ENCODE results near the gene SHROOM4. TPM values are rescaled to one million over a fixed set of nuclear protein-coding genes. Genes with fewer than 3 reads are reported as not detected.

SHROOM4 gene
- total and polyA plus RNA-seq, 7 donors: 1.8 to 11.2 (median 5.1) TPM

DNA sequence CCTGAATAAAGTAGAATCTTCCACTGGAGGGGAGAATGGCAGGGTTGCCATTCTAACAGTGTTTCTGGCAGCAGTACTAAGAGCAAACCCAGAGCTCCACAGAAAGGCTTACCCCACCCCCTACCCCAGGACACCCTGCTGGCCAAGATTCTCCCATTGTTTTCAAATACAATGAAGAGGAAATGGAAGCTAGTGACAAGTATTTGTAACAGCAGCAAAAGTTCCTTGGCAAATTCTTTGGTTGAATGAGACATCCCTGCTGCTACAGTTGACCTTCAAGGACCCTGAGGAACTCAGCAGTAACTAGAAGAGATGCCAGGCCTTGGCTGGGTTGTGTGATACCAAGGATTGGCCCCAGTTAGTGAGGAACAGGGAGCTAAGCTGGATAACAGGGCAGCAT is 219.2 kb downstream of the SHROOM4 start:
- TF ChIP-seq, protein P1, sequence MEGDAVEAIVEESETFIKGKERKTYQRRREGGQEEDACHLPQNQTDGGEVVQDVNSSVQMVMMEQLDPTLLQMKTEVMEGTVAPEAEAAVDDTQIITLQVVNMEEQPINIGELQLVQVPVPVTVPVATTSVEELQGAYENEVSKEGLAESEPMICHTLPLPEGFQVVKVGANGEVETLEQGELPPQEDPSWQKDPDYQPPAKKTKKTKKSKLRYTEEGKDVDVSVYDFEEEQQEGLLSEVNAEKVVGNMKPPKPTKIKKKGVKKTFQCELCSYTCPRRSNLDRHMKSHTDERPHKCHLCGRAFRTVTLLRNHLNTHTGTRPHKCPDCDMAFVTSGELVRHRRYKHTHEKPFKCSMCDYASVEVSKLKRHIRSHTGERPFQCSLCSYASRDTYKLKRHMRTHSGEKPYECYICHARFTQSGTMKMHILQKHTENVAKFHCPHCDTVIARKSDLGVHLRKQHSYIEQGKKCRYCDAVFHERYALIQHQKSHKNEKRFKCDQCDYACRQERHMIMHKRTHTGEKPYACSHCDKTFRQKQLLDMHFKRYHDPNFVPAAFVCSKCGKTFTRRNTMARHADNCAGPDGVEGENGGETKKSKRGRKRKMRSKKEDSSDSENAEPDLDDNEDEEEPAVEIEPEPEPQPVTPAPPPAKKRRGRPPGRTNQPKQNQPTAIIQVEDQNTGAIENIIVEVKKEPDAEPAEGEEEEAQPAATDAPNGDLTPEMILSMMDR (IDR thresholded peaks at IDR 0.05): no peak
- H3K4me3 ChIP-seq: no peak overlapping the region
- intact Hi-C loops (cut with DNase I): no loop called here
- DNase-seq (no peak), ATAC-seq (no peak)
- no peaks in the 10 kb centered on the region for H3K36me3 ChIP-seq (ENCODE audit: insufficient read depth in 1 of 2, low read depth in 1 of 2)
- peaks cover 0 to 4% (median 0%) of the 10 kb centered on the region in 3 donors for H3K27me3 ChIP-seq (ENCODE audit: insufficient read depth in 3 of 3, low read length in 2 of 3)
- no peaks in the 10 kb centered on the region for H3K9me3 ChIP-seq
- H3K27ac ChIP-seq: peak overlapping the region; percentile 23
- no peaks in the 10 kb centered on the region for H3K4me1 ChIP-seq

DNA sequence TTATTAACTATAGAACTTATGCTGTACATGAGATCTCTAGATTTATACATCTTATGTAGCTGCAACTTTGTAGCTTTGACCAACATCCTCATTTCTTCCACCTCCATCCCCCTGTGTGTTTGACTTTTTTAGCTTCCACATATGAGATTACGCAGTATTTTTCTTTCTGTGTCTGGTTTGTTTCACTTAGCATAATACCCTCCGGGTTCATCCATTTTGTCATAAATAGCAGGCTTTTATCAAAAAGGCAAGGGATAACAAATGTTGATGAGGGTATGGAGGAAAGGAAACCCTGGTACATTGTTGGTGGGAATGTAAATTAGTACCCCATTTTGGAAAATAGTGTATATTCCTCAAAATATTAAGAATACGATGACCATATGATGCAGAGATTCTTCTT is 227.0 kb downstream of the SHROOM4 start:
- H3K4me1 ChIP-seq: no peaks in the 10 kb centered on the region
- no peak for DNase-seq
- no peak for ATAC-seq

GRCh38 chrX:50586407-50586806 is 227.6 kb downstream of the SHROOM4 start:
- intact Hi-C loops (cut with DNase I): loop anchor here (10.0 kb wide), 2 partner anchors 482 to 672 kb away; no protein-coding TSS in a partner anchor
- no peak overlapping the region for H3K4me3 ChIP-seq
- H3K27ac ChIP-seq: no peak overlapping the region
- no peak for DNase-seq
- no peaks in the 10 kb centered on the region for H3K4me1 ChIP-seq
- TF ChIP-seq, protein P1 (IDR thresholded peaks at IDR 0.05): no peak
- H3K27me3 ChIP-seq (ENCODE audit: insufficient read depth in 3 of 3, low read length in 2 of 3): peaks cover 0 to 18% (median 0%) of the 10 kb centered on the region in 3 donors
- H3K36me3 ChIP-seq (ENCODE audit: insufficient read depth in 1 of 2, low read depth in 1 of 2): no peaks in the 10 kb centered on the region
- no peak for ATAC-seq
- H3K9me3 ChIP-seq: peaks cover 6% of the 10 kb centered on the region

More for the DNA sequence above, 227.0 kb downstream of the SHROOM4 start:
- H3K9me3 ChIP-seq: peaks cover 6% of the 10 kb centered on the region
- H3K27ac ChIP-seq: no peak overlapping the region
- H3K4me3 ChIP-seq: no peak overlapping the region
- peaks cover 0 to 18% (median 0%) of the 10 kb centered on the region in 3 donors for H3K27me3 ChIP-seq (ENCODE audit: insufficient read depth in 3 of 3, low read length in 2 of 3)
- intact Hi-C loops (cut with DNase I): loop anchor here (10.0 kb wide), 2 partner anchors 482 to 672 kb away; no protein-coding TSS in a partner anchor
- WGBS, 3 donors: 83 to 95% (median 92%) methylated on average over 3 of the region's 3 CpGs
- TF ChIP-seq, protein P1 (IDR thresholded peaks at IDR 0.05): no peak
- H3K36me3 ChIP-seq (ENCODE audit: insufficient read depth in 1 of 2, low read depth in 1 of 2): no peaks in the 10 kb centered on the region

- no peaks in the 10 kb centered on the region for H3K4me1 ChIP-seq
- no peak overlapping the region for H3K4me3 ChIP-seq
- no peak for ATAC-seq
- peaks cover 6% of the 10 kb centered on the region for H3K9me3 ChIP-seq
- DNase-seq: no peak
- intact Hi-C loops (cut with DNase I): loop anchor here (10.0 kb wide), 2 partner anchors 477 to 667 kb away; no protein-coding TSS in a partner anchor
- no peaks in the 10 kb centered on the region for H3K36me3 ChIP-seq (ENCODE audit: insufficient read depth in 1 of 2, low read depth in 1 of 2)
- H3K27me3 ChIP-seq (ENCODE audit: insufficient read depth in 3 of 3, low read length in 2 of 3): peaks cover 0 to 17% (median 0%) of the 10 kb centered on the region in 3 donors
- 57 to 73% (median 64%) methylated on average over 1 of the region's 1 CpG for WGBS, 3 donors
- H3K27ac ChIP-seq: no peak overlapping the region
- TF ChIP-seq, protein P1 (IDR thresholded peaks at IDR 0.05): no peak
These were observed 232.6 kb downstream of the SHROOM4 start for GRCh38 chrX:50581405-50581804.

GRCh38 chrX:50579955-50580354 is 234.0 kb downstream of the SHROOM4 start:
- no peak for ATAC-seq
- TF ChIP-seq, protein P1 (IDR thresholded peaks at IDR 0.05): peak; percentile 56
- no peak for DNase-seq

More at GRCh38 chrX:50579955-50580354, 234.0 kb downstream of the SHROOM4 start:
- H3K4me3 ChIP-seq: no peak overlapping the region
- no peak overlapping the region for H3K27ac ChIP-seq
- H3K4me1 ChIP-seq: no peaks in the 10 kb centered on the region
- no peaks in the 10 kb centered on the region for H3K36me3 ChIP-seq (ENCODE audit: insufficient read depth in 1 of 2, low read depth in 1 of 2)
- intact Hi-C loops (cut with DNase I): loop anchor here (10.0 kb wide), 3 partner anchors 55 to 665 kb away; no protein-coding TSS in a partner anchor
- peaks cover 6% of the 10 kb centered on the region for H3K9me3 ChIP-seq
- WGBS, 3 donors: 4 to 6% (median 5%) methylated on average over 2 of the region's 2 CpGs
- H3K27me3 ChIP-seq (ENCODE audit: insufficient read depth in 3 of 3, low read length in 2 of 3): peaks cover 0 to 18% (median 0%) of the 10 kb centered on the region in 3 donors

All from psoas muscle (tissue), 8 donors.